Ectodermal cell (in vitro differentiated cells): Measurements from ENCODE around the gene IL10RB.
"Not testable (repeated sequence)": the region's sequence is repeated elsewhere in the genome, so short reads cannot be mapped to it uniquely, and the experiment has no call there.

Experiments
- H3K27ac ChIP-seq: 2 replicates; pipeline ENCODE4 v1.7.0; 2013; ENCODE audit warnings: mild to moderate bottlenecking, low read depth, low read length; ENCODE audit not compliant: insufficient read depth, poor library complexity, severe bottlenecking
- H3K27me3 ChIP-seq: 2 replicates; pipeline ENCODE4 v1.7.0; 2013; ENCODE audit warnings: mild to moderate bottlenecking, low read length; ENCODE audit not compliant: insufficient read depth, control insufficient read depth, poor library complexity, severe bottlenecking
- H3K36me3 ChIP-seq: one replicate; pipeline ENCODE4 v1.7.0; 2013; ENCODE audit warnings: low read length; ENCODE audit not compliant: control insufficient read depth, insufficient read depth
- H3K4me1 ChIP-seq: one replicate; pipeline ENCODE4 v1.7.0; 2013; ENCODE audit warnings: low read length; ENCODE audit not compliant: control insufficient read depth, insufficient read depth
- H3K4me3 ChIP-seq: 2 replicates; pipeline ENCODE4 v1.7.0; 2013; ENCODE audit warnings: low read depth, low read length, control low read depth; ENCODE audit not compliant: insufficient read depth
- H3K9me3 ChIP-seq: 2 replicates; pipeline ENCODE4 v1.7.0; 2013; ENCODE audit warnings: mild to moderate bottlenecking, low read length, moderate library complexity; ENCODE audit not compliant: control insufficient read depth
- WGBS, 2 experiments: methylation state at CpG; one replicate each; pipeline ENCODE4 v1.1.7; 2013; ENCODE audit warnings: missing lambda C conversion rate in 2 of 2; 5-methylcytosine and 5-hydroxymethylcytosine counted together

The IL10RB gene

DNA sequence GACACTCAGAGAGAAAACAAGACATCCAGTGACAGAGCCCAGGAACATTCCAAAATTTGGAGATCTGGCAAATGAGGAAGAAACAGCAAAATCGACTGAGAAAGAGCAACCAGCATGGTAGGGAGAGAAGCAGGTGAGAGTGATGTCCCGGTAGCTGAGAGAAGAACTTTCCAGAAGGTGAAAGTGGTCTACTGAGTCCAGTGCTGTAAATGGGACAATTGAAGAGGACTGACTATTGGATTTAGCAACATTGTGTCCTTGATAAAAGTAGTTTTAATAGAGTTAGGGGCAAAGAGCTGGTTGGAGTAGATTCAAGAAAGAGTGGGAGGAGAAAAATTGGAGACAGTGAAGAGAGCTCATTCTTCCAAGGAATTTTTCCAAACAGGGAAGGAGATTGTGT lies 15.0 kb upstream of the IL10RB start:
- 90 to 92% methylated on average over 2 of the region's 2 CpGs for WGBS, 2 experiments
- no peaks in the 10 kb centered on the region for H3K27me3 ChIP-seq
- H3K4me1 ChIP-seq, result no peaks in the 10 kb centered on the region
- no peaks in the 10 kb centered on the region for H3K9me3 ChIP-seq
- H3K36me3 ChIP-seq, result peaks cover 14% of the 10 kb centered on the region
- no peak overlapping the region for H3K4me3 ChIP-seq
- no peak overlapping the region for H3K27ac ChIP-seq

GRCh38 chr21:33253382-33253781 lies 12.8 kb upstream of the IL10RB start:
- H3K4me1 ChIP-seq, result not testable (repeated sequence)

GRCh38 chr21:33254766-33255165 lies 11.4 kb upstream of the IL10RB start:
- Histone ChIP-seq H3K4me3 (no peak overlapping the region), H3K9me3 (no peaks in the 10 kb centered on the region), H3K27me3 (no peaks in the 10 kb centered on the region), H3K27ac (no peak overlapping the region), H3K4me1 (no peaks in the 10 kb centered on the region), H3K36me3 (peaks cover 11% of the 10 kb centered on the region)
- 92 to 98% methylated on average over 5 of the region's 5 CpGs for WGBS, 2 experiments

More at GRCh38 chr21:33253382-33253781, 12.8 kb upstream of the IL10RB start:
- H3K4me3 ChIP-seq, H3K27ac ChIP-seq, H3K9me3 ChIP-seq, H3K27me3 ChIP-seq: not testable (repeated sequence)
- WGBS, 2 experiments, result 94 to 95% methylated on average over 6 of the region's 6 CpGs
- H3K36me3 ChIP-seq, result peaks cover 14% of the 10 kb centered on the region

DNA sequence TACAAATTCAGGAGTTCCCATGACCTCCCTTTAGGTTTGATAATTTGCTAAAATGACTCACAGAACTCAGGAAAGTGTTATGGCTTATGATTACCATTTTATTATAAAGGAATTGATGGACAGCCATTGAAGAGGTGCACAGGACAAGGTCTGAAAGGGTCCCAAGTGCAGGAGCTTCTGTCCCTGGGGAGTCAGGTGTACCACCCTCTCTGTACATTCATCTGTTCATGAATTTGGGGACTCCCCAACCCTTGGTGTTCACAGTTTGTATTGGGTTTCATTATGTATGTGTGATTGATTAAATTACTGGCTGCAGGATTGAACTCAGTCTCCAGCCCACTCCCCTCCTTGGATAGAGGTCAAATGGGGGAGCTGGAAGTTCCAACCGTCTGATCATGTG lies 10.8 kb upstream of the IL10RB start:
- H3K36me3 ChIP-seq, result peaks cover 10% of the 10 kb centered on the region
- H3K27ac ChIP-seq, result no peak overlapping the region
- 95 to 100% methylated on average over 1 of the region's 1 CpG for WGBS, 2 experiments

DNA sequence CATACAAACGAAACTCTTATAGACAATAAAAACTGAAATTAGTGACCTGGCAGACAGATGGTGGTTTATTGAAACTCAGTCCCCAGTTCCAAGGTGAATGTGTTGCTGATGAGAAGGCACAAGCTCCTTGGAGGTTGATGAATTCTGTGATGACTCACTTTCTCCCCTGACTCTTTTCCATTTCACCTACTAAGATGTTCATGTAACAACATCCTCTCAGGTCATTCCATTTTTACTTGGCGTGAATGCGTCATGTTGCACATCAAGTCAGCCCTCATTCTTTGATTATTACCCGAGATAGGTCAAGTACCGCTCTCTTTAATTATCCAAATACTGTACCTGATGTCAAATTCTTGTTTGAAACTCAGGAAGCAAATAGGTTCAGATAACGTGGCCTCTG lies 10.1 kb upstream of the IL10RB start:
- no peaks in the 10 kb centered on the region for H3K27me3 ChIP-seq
- H3K36me3 ChIP-seq, result peaks cover 10% of the 10 kb centered on the region
- no peak overlapping the region for H3K27ac ChIP-seq
- no peak overlapping the region for H3K4me3 ChIP-seq
- WGBS, 2 experiments, result 94 to 95% methylated on average over 5 of the region's 6 CpGs
- H3K9me3 ChIP-seq, result no peaks in the 10 kb centered on the region
- H3K4me1 ChIP-seq, result no peaks in the 10 kb centered on the region

More for the DNA sequence above, 10.8 kb upstream of the IL10RB start:
- no peaks in the 10 kb centered on the region for H3K4me1 ChIP-seq
- H3K9me3 ChIP-seq, result no peaks in the 10 kb centered on the region
- H3K27me3 ChIP-seq, result no peaks in the 10 kb centered on the region
- H3K4me3 ChIP-seq, result no peak overlapping the region

GRCh38 chr21:33257094-33257803 lies 8.9 kb upstream of the IL10RB start:
- peaks cover 10% of the 10 kb centered on the region for H3K36me3 ChIP-seq
- no peak overlapping the region for H3K27ac ChIP-seq
- H3K4me3 ChIP-seq, result no peak overlapping the region
- WGBS, 2 experiments, result 96% methylated on average over 18 of the region's 18 CpGs
- no peaks in the 10 kb centered on the region for H3K4me1 ChIP-seq
- no peaks in the 10 kb centered on the region for H3K27me3 ChIP-seq
- no peaks in the 10 kb centered on the region for H3K9me3 ChIP-seq

DNA sequence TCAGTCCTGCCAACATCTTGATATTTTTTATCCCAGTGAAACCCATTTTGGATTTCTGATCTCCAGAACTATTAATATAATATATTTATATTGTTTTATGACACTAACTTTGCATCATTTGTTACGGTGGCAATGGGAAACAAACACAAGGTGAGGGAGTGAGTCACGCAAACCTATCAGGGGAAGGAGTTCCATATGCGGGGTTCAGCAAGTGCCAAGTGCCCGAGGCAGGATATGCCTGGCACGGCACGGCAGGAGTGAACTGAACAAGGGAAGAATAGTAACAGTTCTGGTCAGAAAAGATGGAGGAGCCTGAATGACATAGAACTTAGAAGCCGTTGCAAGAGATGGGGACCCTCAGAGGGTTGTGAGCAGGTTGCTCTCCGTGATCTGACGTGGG lies 7.7 kb upstream of the IL10RB start:
- Histone ChIP-seq H3K27me3 (no peaks in the 10 kb centered on the region), H3K27ac (no peak overlapping the region), H3K9me3 (no peaks in the 10 kb centered on the region), H3K36me3 (peaks cover 10% of the 10 kb centered on the region), H3K4me1 (no peaks in the 10 kb centered on the region), H3K4me3 (no peak overlapping the region)
- 96% methylated on average over 9 of the region's 9 CpGs for WGBS, 2 experiments

DNA sequence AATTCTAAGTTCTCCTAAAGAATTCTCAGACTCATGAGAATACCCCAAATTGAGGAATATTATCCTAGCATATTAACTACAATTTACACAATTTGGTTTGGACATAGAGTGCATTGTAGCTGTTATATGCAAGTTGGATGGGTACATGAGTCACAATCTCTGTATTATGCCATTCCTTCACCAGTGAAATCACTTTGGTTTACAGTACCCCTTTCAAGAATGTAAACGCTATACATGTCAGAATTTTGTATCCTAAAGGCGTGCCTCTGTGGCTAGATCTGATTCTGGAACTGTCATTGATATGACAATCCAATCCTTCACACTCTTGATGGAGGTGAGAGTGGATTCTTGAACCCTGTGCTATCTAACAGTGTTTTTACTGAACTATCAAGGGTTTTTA lies 6.7 kb upstream of the IL10RB start:
- Histone ChIP-seq H3K9me3 (no peaks in the 10 kb centered on the region), H3K36me3 (peaks cover 10% of the 10 kb centered on the region), H3K4me1 (no peaks in the 10 kb centered on the region), H3K27ac (no peak overlapping the region), H3K27me3 (no peaks in the 10 kb centered on the region), H3K4me3 (no peak overlapping the region)
- 92 to 100% methylated on average over 2 of the region's 2 CpGs for WGBS, 2 experiments

GRCh38 chr21:33259995-33260394 lies 6.2 kb upstream of the IL10RB start:
- WGBS, 2 experiments, result 92 to 95% methylated on average over 7 of the region's 7 CpGs
- Histone ChIP-seq H3K4me3 (no peak overlapping the region), H3K36me3 (peaks cover 10% of the 10 kb centered on the region), H3K9me3 (no peaks in the 10 kb centered on the region), H3K27ac (no peak overlapping the region), H3K4me1 (no peaks in the 10 kb centered on the region), H3K27me3 (no peaks in the 10 kb centered on the region)

DNA sequence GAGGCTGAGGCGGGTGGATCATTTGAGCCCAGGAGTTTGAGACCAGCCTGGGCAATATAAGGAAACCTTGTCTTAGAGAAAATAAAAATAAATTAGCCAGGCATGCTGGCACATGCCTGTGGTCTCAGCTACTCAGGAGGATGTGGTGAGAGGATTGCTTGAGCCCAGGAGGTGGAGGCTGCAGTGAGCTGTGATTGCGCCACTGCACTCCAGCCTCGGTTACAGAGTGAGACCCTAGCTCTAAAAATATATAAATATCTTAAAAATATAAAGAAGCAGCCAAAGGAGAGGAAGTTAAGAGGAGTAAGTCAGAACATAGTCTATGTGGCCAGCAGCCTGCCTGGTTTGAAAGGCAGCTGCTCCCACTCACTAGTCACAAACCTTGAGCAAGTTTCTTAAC lies 4.5 kb upstream of the IL10RB start:
- 92 to 97% methylated on average over 1 to 2 of the region's 3 CpGs for WGBS, 2 experiments
- H3K9me3 ChIP-seq, result no peaks in the 10 kb centered on the region
- H3K4me3 ChIP-seq, result no peak overlapping the region
- H3K36me3 ChIP-seq, result peaks cover 10% of the 10 kb centered on the region
- H3K27ac ChIP-seq, result no peak overlapping the region
- peaks cover 10% of the 10 kb centered on the region for H3K27me3 ChIP-seq
- no peaks in the 10 kb centered on the region for H3K4me1 ChIP-seq
